ELF-1 (cell line): ENCODE results near the gene DHRS7.

Source experiments
- DNase-seq: peaks from one replicate; pipeline ENCODE4 v3.0.0-alpha.2; 2016; ENCODE audit warnings: low read depth, low spot score

Gene DHRS7

GRCh38 chr14:60184905-60185555, 19.8 kb upstream of the DHRS7 start:
- no peak for DNase-seq

- DNase-seq = no peak
These were observed 19.1 kb upstream of the DHRS7 start for GRCh38 chr14:60184146-60184904.

DNA sequence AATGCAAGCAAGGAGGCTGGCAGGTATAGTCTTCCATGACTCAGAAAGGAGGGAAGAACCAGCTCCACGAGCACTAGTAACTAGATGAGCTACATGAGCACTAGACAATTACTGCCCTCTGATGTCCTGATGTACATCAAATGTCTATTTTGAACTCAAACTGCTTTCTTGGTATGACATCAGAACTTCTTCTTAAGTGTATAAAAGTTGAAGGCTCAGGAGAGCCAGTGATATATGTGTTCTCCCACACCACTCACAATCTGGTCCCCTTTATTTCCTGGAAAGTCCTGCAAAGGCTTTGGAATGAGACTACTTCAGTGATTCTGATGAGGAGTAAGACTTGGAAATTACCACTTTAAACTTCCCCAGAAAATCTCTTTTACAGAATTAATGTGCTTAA, 18.5 kb upstream of the DHRS7 start:
- DNase-seq = no peak

DNA sequence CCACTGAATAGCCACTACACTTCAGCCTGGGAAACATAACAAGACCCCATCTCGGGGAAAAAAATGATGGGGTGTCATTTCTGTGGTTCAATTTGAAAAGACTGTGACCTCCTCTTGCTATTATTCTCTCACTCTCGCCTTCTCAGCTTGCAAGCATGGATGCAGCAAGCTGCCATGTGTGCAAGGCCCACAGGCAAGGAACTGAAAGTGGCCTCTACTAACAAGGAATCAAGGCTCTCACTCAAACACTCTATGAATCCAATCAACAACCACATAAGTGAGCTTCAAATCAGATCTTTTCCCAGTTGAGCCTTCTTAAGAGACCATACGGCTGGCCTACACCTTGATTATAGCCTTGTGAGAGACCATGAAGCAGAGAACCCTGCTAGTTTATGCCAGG, 17.9 kb upstream of the DHRS7 start:
- DNase-seq = no peak

- DNase-seq = no peak
These were observed 14.3 kb upstream of the DHRS7 start for GRCh38 chr14:60179431-60179869.

- DNase-seq = no peak
These were observed 13.6 kb upstream of the DHRS7 start for GRCh38 chr14:60178820-60179219.

DNA sequence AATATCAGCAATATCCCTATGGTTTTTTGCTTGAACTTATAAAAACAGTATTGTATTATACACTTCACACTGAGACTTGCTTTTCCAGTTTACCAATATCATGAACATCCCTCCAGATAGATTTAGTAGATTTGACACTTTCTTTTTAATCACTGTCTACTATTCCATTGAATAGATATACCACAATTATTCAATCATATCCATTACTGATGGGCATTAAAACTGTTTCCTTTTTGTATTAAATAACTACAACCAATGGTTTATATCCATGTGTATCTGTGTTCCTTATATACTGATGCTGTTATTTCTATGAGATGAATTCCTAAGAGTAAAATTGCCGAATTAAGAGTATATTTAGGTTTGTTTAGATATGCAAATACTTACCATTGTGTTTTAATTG, 13.0 kb upstream of the DHRS7 start:
- DNase-seq = no peak

DNA sequence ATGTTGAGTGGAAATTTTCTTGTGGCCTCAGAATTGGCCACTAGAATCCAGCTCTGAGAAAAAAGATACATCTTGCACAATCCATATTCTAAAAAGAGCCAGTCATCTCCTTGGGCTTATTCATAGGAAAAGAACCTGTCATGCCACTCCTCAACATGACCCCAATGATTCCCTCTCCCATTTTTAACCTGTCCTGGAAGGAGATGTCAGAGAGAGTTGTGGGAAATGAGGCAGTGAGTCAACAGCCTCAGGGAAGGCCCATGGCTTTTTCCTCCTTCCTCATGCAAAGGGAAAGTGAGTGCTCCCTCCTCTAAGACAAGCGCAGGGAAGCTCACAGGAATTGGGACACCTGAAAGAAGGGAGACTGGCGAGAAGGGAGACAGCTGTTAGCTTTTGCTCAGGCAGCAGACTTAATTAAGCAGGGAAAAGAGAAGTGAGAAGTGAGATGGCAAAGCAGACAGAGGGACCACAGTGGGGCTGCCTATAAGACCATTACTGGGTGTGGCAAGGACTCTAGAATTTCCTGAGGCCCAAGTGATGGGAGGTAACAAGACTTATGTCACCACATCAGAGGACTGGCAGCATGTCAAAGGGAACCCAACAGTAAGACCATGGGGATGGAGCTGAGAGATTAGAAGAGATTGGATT, 10.2 kb upstream of the DHRS7 start:
- DNase-seq = no peak

DNA sequence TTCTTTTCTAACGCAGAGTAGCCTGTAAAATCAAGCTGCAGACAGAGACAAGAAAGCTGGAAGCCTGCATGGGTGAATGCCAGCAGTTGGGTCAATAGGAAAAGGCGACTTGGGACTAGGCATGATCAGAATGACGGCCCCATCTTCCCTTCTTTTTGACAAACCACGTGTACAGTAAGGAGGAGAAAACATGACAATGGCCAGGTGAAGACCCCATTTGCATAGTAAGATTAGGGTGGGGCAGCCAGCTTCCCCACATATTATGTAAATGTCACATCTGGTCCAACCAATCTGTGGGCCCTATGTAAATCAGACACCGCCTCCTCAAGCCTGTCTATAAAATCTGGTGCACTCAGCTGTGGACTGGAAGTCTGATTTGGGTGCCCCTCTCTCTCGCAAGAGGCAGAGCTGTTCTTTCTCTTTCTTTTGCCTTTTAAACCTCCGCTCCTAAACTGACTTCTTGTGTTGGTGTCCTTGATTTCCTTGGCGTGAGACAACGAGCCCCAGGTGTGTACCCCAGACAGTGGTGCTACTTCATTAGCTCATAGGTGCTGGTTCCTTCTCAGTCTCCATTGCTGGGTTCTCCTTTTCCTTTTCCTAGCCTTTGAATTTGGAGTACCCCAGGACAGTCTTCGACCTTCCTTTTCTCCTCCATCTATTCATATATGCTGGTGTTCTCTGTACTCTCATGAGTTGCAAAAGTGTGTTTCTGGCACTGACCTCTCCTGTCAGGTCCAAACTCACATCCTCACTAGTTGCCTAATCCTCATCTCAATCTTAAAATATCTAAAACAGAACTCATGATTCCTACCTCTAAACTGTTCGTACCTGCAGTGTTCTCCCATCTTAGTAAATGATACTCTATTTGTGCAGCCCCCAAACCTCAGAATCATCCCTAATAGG, 9.4 kb upstream of the DHRS7 start:
- DNase-seq = no peak

DNA sequence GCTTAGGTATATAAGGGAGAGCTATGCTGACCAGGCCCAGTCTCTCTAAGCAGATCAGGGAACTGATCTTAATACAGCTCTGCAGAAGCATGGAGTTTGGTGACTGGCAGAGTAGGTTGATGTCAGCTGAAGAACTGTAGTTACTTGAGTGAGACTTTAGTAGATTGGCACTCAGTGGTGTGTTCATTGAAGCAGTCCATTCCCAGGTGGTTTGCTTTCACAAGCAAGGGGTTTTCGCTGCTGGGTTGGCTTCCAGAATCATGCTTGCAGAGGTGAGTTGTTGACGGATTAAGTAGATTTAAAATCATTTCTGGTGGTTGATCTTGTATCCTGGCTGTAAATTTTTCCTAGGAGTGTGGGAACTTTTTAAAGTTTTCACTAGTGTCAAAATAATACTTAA, 6.5 kb upstream of the DHRS7 start:
- no peak for DNase-seq

GRCh38 chr14:60170948-60171347, 5.8 kb upstream of the DHRS7 start:
- no peak for DNase-seq

DNA sequence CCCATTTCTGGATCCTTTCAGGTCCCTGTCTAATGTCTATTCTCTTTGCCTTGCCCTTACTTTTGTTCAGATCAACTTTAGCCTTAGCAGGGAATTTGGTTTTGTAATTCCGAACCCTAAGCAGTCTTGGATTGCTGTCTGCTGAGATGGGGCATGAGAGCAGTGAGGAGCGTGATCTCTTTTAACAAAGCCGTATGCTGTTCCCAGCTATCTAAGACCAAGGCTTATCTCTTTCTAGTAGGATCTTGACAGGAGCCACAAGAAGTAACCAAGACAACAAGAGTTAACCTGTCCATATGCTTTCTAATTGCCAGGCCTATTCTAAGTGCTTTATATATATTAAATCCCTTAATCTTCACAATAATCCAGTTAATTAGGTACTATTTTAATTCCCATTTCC, 4.5 kb upstream of the DHRS7 start:
- DNase-seq = no peak

GRCh38 chr14:60166142-60166541, 944 bp upstream of the DHRS7 start:
- no peak for DNase-seq

DNA sequence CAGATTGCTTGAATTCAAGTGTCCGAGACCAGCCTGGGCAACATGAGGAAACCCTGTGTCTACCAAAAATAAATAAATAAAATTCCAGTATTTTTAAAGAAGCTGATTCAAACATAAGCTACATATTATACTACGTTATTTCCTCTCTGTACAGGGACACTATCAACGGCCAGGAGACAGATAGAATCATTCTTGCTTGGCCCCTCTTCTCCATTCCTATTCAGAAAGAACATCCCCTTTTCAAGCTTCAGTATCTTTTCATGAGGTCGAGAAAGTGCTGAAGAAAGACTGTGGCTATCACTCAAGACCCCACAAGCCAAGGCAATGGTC, 314 bp upstream of the DHRS7 start:
- no peak for DNase-seq

GRCh38 chr14:60164404-60164711, 840 bp downstream of the DHRS7 start:
- DNase-seq = no peak

- no peak for DNase-seq
These were observed 1.5 kb downstream of the DHRS7 start for GRCh38 chr14:60163693-60164092.

- peak; percentile 8 for DNase-seq
These were observed 3.7 kb downstream of the DHRS7 start for GRCh38 chr14:60161196-60162107.

GRCh38 chr14:60160422-60160821, 4.8 kb downstream of the DHRS7 start:
- DNase-seq = no peak

DNA sequence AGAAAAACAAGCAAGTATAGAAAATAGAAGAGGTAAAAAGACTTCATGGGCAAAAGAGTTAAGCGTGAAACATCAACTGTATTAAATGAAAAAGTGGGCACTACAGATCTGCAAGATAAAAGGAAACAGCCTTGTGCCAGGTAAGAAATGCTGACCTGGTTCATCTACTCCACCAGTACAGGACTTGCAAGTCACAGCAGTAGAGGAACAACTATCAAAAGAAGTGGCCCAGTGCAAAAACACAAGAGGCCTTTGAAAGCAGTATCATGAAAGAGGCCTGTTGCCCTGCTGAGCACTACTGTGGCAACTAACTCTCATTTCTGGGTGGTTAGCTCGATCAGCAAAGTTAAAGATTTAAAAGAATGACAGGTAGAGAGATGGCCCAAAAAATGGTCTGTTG, 10.5 kb downstream of the DHRS7 start:
- no peak for DNase-seq

GRCh38 chr14:60153991-60154390, 11.2 kb downstream of the DHRS7 start:
- DNase-seq = no peak

DNA sequence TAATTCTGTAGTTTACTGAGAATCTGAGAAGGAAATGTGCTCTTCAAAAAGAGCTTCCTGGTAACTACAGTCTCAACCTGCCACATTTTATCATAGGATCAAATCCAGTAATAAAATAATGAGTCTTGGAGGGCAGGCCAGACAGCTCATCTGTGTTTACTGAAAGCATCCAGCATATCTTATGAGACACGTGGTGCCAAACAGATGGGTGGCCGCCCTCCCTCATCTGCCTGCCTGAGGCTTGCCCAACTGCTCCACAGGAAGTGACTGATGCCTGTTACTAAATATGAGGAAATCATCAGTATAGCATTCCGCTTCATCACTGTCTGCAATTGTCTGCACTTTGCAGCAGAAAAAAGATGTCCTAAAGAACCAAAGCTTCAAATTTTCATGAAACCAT, 13.5 kb downstream of the DHRS7 start:
- no peak for DNase-seq
